Measurements from ENCODE around the gene GLIS1.

DNA sequence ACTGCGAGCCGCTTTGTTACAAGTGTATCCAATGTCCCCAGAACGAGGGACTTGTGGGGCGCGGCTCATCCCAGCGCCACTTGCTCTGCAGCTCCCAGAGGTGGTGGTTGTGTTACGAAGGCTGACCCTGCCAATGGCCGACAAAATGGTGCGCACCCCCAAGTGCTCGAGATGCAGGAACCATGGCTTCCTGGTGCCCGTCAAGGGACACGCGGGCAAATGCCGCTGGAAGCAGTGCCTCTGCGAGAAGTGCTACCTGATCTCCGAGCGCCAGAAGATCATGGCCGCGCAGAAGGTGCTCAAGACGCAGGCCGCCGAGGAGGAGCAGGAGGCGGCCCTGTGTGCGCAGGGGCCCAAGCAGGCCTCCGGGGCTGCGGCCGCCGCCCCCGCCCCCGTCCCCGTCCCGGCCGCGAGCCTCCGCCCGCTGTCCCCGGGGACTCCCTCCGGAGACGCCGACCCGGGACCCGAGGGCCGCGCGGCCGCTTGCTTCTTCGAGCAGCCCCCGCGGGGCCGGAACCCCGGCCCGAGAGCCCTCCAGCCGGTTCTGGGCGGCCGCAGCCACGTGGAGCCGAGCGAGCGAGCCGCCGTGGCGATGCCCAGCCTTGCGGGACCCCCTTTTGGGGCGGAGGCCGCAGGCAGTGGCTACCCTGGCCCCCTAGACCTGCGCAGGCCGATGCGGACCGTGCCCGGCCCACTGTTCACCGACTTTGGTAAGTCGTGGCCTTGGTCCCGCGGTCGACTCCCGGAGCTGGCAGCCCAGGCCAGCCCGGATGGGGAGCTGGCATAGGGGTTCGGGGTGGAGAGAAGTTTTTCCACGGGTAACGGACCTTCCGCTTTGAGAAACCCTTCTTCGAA, 279.4 kb downstream of the GLIS1 start, which contains the start of gene DMRTB1:
- TF ChIP-seq POLR2A (IDR thresholded peaks at IDR 0.05; ENCODE audit: low read depth, low read length) (no peak), MYC (IDR thresholded peaks at IDR 0.05; ENCODE audit: low read depth, low read length) (no peak), CTCF (IDR thresholded peaks at IDR 0.05; ENCODE audit: extremely low read depth in 1 of 2, insufficient read depth in 1 of 2, low read depth in 1 of 2, low read length in 2 of 2) (no peak), JUN (IDR thresholded peaks at IDR 0.05; ENCODE audit: borderline replicate concordance, insufficient read depth, insufficient read length, low read depth) (no peak), EZH2 (IDR thresholded peaks at IDR 0.05; ENCODE audit: borderline replicate concordance, low read depth, low read length, severe bottlenecking) (no peak), POLR2AphosphoS5 (IDR thresholded peaks at IDR 0.05; ENCODE audit: insufficient read depth, low read depth, low read length) (no peak), FOS (IDR thresholded peaks at IDR 0.05; ENCODE audit: borderline replicate concordance, insufficient read depth, low read length) (no peak)
- TF ChIP-seq, protein P1, sequence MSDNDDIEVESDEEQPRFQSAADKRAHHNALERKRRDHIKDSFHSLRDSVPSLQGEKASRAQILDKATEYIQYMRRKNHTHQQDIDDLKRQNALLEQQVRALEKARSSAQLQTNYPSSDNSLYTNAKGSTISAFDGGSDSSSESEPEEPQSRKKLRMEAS (IDR thresholded peaks at IDR 0.05; ENCODE audit: insufficient read depth, insufficient read length), result no peak
